ENCODE results near the gene FER.

FER gene

GRCh38 chr5:108727651-108728565, 19.8 kb upstream of the FER start (continued):
- TF ChIP-seq, protein P1, sequence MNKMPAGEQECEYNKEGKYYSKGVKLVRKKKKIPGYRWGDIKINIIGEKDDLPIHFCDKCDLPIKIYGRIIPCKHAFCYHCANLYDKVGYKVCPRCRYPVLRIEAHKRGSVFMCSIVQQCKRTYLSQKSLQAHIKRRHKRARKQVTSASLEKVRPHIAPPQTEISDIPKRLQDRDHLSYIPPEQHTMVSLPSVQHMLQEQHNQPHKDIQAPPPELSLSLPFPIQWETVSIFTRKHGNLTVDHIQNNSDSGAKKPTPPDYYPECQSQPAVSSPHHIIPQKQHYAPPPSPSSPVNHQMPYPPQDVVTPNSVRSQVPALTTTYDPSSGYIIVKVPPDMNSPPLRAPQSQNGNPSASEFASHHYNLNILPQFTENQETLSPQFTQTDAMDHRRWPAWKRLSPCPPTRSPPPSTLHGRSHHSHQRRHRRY (tag by site-specific recombination; IDR thresholded peaks at IDR 0.05) = no peak
- TF ChIP-seq ZNF350 (tag by site-specific recombination; IDR thresholded peaks at IDR 0.05) = no peak
- peak; percentile 80; the same call in 1 of the 2 replicates for TF ChIP-seq ZNF629 (tag by site-specific recombination; IDR thresholded peaks at IDR 0.05)
- no peak for TF ChIP-seq ZNF610 (tag by site-specific recombination; IDR thresholded peaks at IDR 0.05; ENCODE audit: borderline replicate concordance)
- peak; percentile 92 for TF ChIP-seq ZNF2 (tag by site-specific recombination; IDR thresholded peaks at IDR 0.05)
- TF ChIP-seq ZEB2 (tag by site-specific recombination; IDR thresholded peaks at IDR 0.05) = 0 out of 2 replicates have a peak, but pooled peaks have one; percentile 78
- no peak for TF ChIP-seq SCRT1 (tag by site-specific recombination; IDR thresholded peaks at IDR 0.05; ENCODE audit: borderline replicate concordance)
- peak; percentile 56 for TF ChIP-seq ZFHX2 (tag by site-specific recombination; conservative IDR thresholded peaks at IDR 0.05)
- no peak for TF ChIP-seq ZNF530 (tag by site-specific recombination; IDR thresholded peaks at IDR 0.05; ENCODE audit: low read depth)
- 0 out of 2 replicates have a peak, but pooled peaks have one; percentile 43 for TF ChIP-seq ZNF518A (tag by site-specific recombination; conservative IDR thresholded peaks at IDR 0.05; ENCODE audit: low read depth)
- TF ChIP-seq ZBTB8A (tag by site-specific recombination; IDR thresholded peaks at IDR 0.05) = peak; percentile 100
- TF ChIP-seq ZBTB48 (tag by site-specific recombination; IDR thresholded peaks at IDR 0.05) = peak; percentile 65; the same call in 1 of the 2 replicates
- no peak for TF ChIP-seq ZNF112 (tag by site-specific recombination; IDR thresholded peaks at IDR 0.05)
- no peak for TF ChIP-seq ZNF571 (tag by site-specific recombination; IDR thresholded peaks at IDR 0.05)
- TF ChIP-seq MYNN (tag by site-specific recombination; IDR thresholded peaks at IDR 0.05; ENCODE audit: borderline replicate concordance) = no peak

DNA sequence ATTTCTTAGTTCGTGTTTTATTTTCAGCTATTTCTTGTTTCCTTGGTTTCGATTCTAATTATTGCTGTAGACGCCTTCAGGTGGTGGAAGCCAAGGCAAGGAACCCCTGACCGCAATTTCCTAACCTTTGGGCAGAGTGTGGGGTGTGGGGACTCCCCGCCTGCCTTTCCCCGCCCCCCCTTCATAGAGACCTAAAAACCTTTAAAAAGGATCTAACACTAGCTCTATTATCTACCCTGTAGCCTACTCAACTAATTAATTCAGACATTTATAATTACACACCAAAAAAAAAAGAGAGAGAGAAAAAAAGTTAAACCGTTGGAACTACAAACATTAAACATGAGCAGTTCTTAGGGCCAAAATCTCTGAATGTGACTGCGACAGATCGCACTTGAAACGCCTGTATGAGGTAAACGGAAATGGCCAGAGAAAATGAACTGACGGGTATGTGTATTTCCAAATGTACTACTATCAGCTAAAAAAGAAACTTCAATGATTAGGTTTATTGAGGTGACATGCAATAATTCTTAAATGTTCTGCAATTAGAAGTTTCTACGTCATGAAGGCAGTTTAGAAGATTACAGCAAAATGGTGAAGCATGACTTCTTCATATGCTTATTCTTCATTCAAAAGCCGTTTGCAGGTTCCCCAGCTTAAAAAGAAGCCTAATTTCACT, 19.0 kb upstream of the FER start:
- POLR2A ChIA-PET = interaction anchor here (0.6 to 3.0 kb wide), 12 partner anchors 11 to 960 kb away, joined by 3 to 49 read pairs (median 6); partner anchors contain the start of genes FER and MAN2A1
- Histone ChIP-seq H3K27ac (ENCODE audit: extremely low read depth, low read depth, low read length) (peak overlapping the region; percentile 87; the same call in 1 of the 2 replicates), H3K36me3 (ENCODE audit: control insufficient read depth in 2 of 2, insufficient read depth in 1 of 2, low read length in 2 of 2) (no peaks in the 10 kb centered on the region)

More for the DNA sequence above, 19.0 kb upstream of the FER start:
- no peaks in the 10 kb centered on the region for H3K4me1 ChIP-seq (ENCODE audit: control insufficient read depth, insufficient read depth, low read length)
- CTCF ChIA-PET = interaction anchor here (0.6 to 1.7 kb wide), 3 partner anchors 44 to 196 kb away, joined by 3 to 4 read pairs (median 4); no protein-coding TSS in a partner anchor
- H3K9me3 ChIP-seq (ENCODE audit: control insufficient read depth, insufficient read depth, low read depth, low read length) = no peaks in the 10 kb centered on the region
- peak overlapping the region; percentile 84 for H3K4me3 ChIP-seq (ENCODE audit: low read depth, low read length)
- TF ChIP-seq ZBTB1 (tag by site-specific recombination; IDR thresholded peaks at IDR 0.05) = no peak
- TF ChIP-seq HOXC10 (CRISPR knock-in tag; IDR thresholded peaks at IDR 0.05) = no peak
- TF ChIP-seq, protein P2, sequence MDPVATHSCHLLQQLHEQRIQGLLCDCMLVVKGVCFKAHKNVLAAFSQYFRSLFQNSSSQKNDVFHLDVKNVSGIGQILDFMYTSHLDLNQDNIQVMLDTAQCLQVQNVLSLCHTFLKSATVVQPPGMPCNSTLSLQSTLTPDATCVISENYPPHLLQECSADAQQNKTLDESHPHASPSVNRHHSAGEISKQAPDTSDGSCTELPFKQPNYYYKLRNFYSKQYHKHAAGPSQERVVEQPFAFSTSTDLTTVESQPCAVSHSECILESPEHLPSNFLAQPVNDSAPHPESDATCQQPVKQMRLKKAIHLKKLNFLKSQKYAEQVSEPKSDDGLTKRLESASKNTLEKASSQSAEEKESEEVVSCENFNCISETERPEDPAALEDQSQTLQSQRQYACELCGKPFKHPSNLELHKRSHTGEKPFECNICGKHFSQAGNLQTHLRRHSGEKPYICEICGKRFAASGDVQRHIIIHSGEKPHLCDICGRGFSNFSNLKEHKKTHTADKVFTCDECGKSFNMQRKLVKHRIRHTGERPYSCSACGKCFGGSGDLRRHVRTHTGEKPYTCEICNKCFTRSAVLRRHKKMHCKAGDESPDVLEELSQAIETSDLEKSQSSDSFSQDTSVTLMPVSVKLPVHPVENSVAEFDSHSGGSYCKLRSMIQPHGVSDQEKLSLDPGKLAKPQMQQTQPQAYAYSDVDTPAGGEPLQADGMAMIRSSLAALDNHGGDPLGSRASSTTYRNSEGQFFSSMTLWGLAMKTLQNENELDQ (tag by site-specific recombination; IDR thresholded peaks at IDR 0.05; ENCODE audit: low read depth) = no peak
- no peak for TF ChIP-seq ZNF513 (tag by site-specific recombination; IDR thresholded peaks at IDR 0.05)
- no peak for TF ChIP-seq OSR2 (tag by site-specific recombination; IDR thresholded peaks at IDR 0.05)
- TF ChIP-seq SCRT1 (tag by site-specific recombination; IDR thresholded peaks at IDR 0.05; ENCODE audit: borderline replicate concordance) = no peak
- TF ChIP-seq SCRT2 (tag by site-specific recombination; IDR thresholded peaks at IDR 0.05) = no peak
- TF ChIP-seq TCF7L2 (IDR thresholded peaks at IDR 0.05; ENCODE audit: borderline replicate concordance, low read depth, low read length) = no peak
